Measurements from ENCODE around the gene THAP11.

DNA sequence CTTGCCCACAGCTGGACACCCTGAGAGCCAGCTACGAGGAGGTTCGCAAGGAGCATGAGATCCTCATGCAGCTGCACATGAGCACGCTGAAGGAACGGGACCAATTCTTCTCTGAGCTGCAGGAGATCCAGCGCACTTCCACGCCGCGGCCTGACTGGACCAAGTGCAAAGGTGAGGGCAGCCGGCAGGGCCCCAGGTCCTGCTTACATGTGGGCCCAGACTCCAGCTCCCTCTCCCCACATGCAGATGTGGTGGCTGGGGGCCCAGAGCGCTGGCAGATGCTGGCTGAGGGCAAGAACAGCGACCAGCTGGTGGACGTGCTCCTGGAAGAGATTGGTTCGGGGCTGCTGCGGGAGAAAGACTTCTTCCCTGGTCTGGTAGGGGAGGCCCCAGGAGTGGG, 16.2 kb upstream of the THAP11 start:
- TF ChIP-seq, protein P1, sequence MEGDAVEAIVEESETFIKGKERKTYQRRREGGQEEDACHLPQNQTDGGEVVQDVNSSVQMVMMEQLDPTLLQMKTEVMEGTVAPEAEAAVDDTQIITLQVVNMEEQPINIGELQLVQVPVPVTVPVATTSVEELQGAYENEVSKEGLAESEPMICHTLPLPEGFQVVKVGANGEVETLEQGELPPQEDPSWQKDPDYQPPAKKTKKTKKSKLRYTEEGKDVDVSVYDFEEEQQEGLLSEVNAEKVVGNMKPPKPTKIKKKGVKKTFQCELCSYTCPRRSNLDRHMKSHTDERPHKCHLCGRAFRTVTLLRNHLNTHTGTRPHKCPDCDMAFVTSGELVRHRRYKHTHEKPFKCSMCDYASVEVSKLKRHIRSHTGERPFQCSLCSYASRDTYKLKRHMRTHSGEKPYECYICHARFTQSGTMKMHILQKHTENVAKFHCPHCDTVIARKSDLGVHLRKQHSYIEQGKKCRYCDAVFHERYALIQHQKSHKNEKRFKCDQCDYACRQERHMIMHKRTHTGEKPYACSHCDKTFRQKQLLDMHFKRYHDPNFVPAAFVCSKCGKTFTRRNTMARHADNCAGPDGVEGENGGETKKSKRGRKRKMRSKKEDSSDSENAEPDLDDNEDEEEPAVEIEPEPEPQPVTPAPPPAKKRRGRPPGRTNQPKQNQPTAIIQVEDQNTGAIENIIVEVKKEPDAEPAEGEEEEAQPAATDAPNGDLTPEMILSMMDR (IDR thresholded peaks at IDR 0.05; ENCODE audit: low read length): no peak
- no peak for TF ChIP-seq EZH2 (IDR thresholded peaks at IDR 0.05; ENCODE audit: borderline replicate concordance, low read length)

Data from OCI-LY1 (cell line).